ENCODE measurements around the gene SCYL2.

Gene SCYL2

GRCh38 chr12:100382338-100382737 is 115.4 kb downstream of the SCYL2 start:
- no peak for DNase-seq

- DNase-seq, result no peak
Measured at GRCh38 chr12:100383586-100384558, 116.9 kb downstream of the SCYL2 start.

DNA sequence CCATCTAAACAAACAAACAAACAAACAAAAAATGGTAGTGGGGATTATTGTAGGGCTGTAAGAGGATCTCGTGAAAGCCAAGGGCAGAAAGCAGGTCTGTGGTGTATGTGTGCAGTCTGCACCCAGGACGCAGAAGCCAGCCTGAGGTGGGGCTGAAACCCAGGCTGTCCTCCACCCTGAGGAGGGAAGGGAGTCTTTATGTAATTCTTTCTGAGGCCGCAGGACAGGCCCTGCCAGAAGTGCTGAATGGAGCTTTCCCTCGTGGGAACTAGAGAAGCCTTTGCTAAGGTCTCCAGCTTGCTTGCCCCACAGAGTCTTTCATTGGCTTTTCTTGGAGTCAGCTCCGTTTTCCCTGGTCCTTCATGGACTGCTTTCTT is 117.6 kb downstream of the SCYL2 start:
- no peak for DNase-seq

DNA sequence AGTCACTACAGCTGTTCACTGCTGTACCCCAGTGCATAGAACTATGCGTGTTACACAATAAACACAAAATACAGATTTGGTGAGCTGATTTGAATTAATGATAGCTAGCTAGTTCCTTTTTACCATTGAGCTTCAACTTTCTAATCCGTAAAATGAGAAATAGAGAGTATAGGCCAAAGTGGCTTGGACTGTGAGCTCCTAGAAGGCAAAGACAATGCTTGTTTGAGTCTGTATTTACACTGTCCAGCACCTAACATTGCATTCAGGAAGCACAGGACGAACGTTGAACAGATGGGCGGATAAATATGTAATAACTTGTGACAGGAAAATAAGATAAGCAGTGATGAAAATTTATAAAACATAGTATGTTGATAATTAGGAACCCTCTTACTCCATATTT is 121.4 kb downstream of the SCYL2 start:
- no peak for DNase-seq
